M059J (cell line): ENCODE measurements around the gene MEPCE. TPM values are rescaled to one million over a fixed set of nuclear protein-coding genes. Genes with fewer than 3 reads are reported as not detected.
"Not testable (repeated sequence)": the region's sequence is repeated elsewhere in the genome, so short reads cannot be mapped to it uniquely, and the experiment has no call there.

Experiments used
- DNase-seq: peaks from one replicate; pipeline ENCODE4 v3.0.0-alpha.2; 2012; ENCODE audit warnings: low read depth
- total RNA-seq: library from RNA; depleted of rRNA; stranded (reverse); fragments of >200 nt; shearing (Covaris generic); gene quantifications from 2 replicates; pipeline ENCODE4 v1.2.3, GENCODE V29; 2014; rRNA removed

The MEPCE gene
- 32.7 and 48.2 TPM in 2 replicates for total RNA-seq

- DNase-seq: peak; percentile 95
Measured at GRCh38 chr7:100429637-100430492, at the start of gene MEPCE. TSS of gene MEPCE (plus strand) at chr7:100429831. CDS start at chr7:100430019, 188 bp downstream.

- no peak for DNase-seq
Measured at GRCh38 chr7:100380196-100380595, 49.4 kb upstream of the MEPCE start.

- DNase-seq: not testable (repeated sequence)
Measured at GRCh38 chr7:100381531-100382233, 47.9 kb upstream of the MEPCE start.

- not testable (repeated sequence) for DNase-seq
Measured at GRCh38 chr7:100382234-100382853, 47.3 kb upstream of the MEPCE start.

- no peak for DNase-seq
Measured at GRCh38 chr7:100384628-100385294, 44.9 kb upstream of the MEPCE start.

GRCh38 chr7:100386940-100387339 is 42.7 kb upstream of the MEPCE start:
- no peak for DNase-seq

- no peak for DNase-seq
Measured at GRCh38 chr7:100387695-100388094, 41.9 kb upstream of the MEPCE start.

GRCh38 chr7:100389437-100390088 is 40.1 kb upstream of the MEPCE start:
- no peak for DNase-seq

GRCh38 chr7:100390286-100391009 is 39.2 kb upstream of the MEPCE start:
- DNase-seq: no peak

- DNase-seq: no peak
Measured at GRCh38 chr7:100393233-100393905, 36.3 kb upstream of the MEPCE start.

GRCh38 chr7:100394077-100394476 is 35.6 kb upstream of the MEPCE start:
- DNase-seq: no peak

- DNase-seq: no peak
Measured at GRCh38 chr7:100396421-100396982, 33.1 kb upstream of the MEPCE start.

- DNase-seq: no peak
Measured at GRCh38 chr7:100397315-100398081, 32.1 kb upstream of the MEPCE start.

- no peak for DNase-seq
Measured at GRCh38 chr7:100398239-100398638, 31.4 kb upstream of the MEPCE start.

GRCh38 chr7:100400041-100400440 is 29.6 kb upstream of the MEPCE start:
- DNase-seq: no peak

GRCh38 chr7:100400656-100401055 is 29.0 kb upstream of the MEPCE start:
- DNase-seq: no peak

- DNase-seq: no peak
Measured at GRCh38 chr7:100401811-100402210, 27.8 kb upstream of the MEPCE start.

GRCh38 chr7:100402241-100402640 is 27.4 kb upstream of the MEPCE start:
- DNase-seq: no peak

GRCh38 chr7:100406767-100407166 is 22.9 kb upstream of the MEPCE start:
- peak; percentile 86 for DNase-seq
